H1 (cell line): Measurements from ENCODE around the gene SELENOO. TPM values are rescaled to one million over a fixed set of nuclear protein-coding genes. Genes with fewer than 3 reads are reported as not detected.

Experiments
- CTCF ChIA-PET: fragments of 300-600 bp; sonication (Branson Sonifier 250); formaldehyde crosslinking; loops from one replicate; lab custom pipeline; 2021; ENCODE audit not compliant: partially characterized antibody; lab: Charles Lee
- POLR2A ChIA-PET: fragments of 300-600 bp; sonication (Branson Sonifier 250); formaldehyde crosslinking; loops from one replicate; lab custom pipeline; 2021; ENCODE audit warnings: inconsistent platforms; ENCODE audit not compliant: partially characterized antibody; lab: Charles Lee
- DNase-seq, 2 experiments: peaks; one replicate each; pipeline versions ENCODE4 v3.0.0 to v3.0.0-alpha.2; 2010 to 2022; ENCODE audit warnings: low spot score in 2 of 2, low read depth in 1 of 2, mixed read lengths in 1 of 2
- FAIRE-seq: peaks from 2 replicates; lab custom pipeline; 2011; peaks lifted over from hg19 to GRCh38; lab: Jason Lieb, UNC
- H2AFZ ChIP-seq: 2 replicates; pipeline ENCODE4 v1.8.1; 2012; ENCODE audit warnings: low read length, inconsistent platforms
- H2AK5ac ChIP-seq: 2 replicates; pipeline ENCODE4 v1.6.1; 2013; ENCODE audit warnings: low read depth, low read length
- H2BK120ac ChIP-seq: replicated peaks from 2 replicates; pipeline ENCODE3; 2013; ENCODE audit warnings: low read depth, low read length, inconsistent platforms
- H2BK12ac ChIP-seq: 2 replicates; pipeline ENCODE4 v1.6.1; 2013; ENCODE audit warnings: low read depth, low read length
- H2BK15ac ChIP-seq: 2 replicates; pipeline ENCODE4 v1.6.1; 2013; ENCODE audit warnings: low read length
- H2BK20ac ChIP-seq: 2 replicates; pipeline ENCODE4 v1.6.1; 2013; ENCODE audit warnings: low read length
- H2BK5ac ChIP-seq: 2 replicates; pipeline ENCODE4 v1.6.1; 2013; ENCODE audit warnings: low read depth, low read length
- H3K14ac ChIP-seq: 2 replicates; pipeline ENCODE4 v1.6.1; 2013; ENCODE audit warnings: inconsistent platforms; ENCODE audit not compliant: insufficient read length
- H3K18ac ChIP-seq: 2 replicates; pipeline ENCODE4 v1.6.1; 2013; ENCODE audit warnings: low read length; ENCODE audit errors: extremely low read depth
- H3K23ac ChIP-seq: 2 replicates; pipeline ENCODE4 v1.6.1; 2013; ENCODE audit warnings: inconsistent platforms; ENCODE audit not compliant: insufficient read length
- H3K23me2 ChIP-seq: 2 replicates; pipeline ENCODE4 v1.6.1; 2013; ENCODE audit warnings: low read depth, low read length
- H3K27ac ChIP-seq: 2 replicates; pipeline ENCODE4 v1.6.1; 2011; ENCODE audit warnings: low read depth, low read length, inconsistent platforms
- H3K27me3 ChIP-seq, 4 experiments: replicated peaks in 1 of 4; 1 replicate in 1 of 4; 2 replicates in 3 of 4; pipeline versions ENCODE4 v1.6.1 to v1.8.1; 2011 to 2013; ENCODE audit warnings: low read length in 3 of 4, mild to moderate bottlenecking in 3 of 4, inconsistent platforms in 2 of 4, mixed read lengths in 2 of 4, moderate library complexity in 1 of 4; ENCODE audit not compliant: control insufficient read depth in 3 of 4, insufficient read depth in 3 of 4; ENCODE audit errors: extremely low read depth in 1 of 4
- H3K36me3 ChIP-seq, 4 experiments: 2 replicates each; pipeline versions ENCODE4 v1.6.1 to v1.8.1; 2011 to 2013; ENCODE audit warnings: mild to moderate bottlenecking in 4 of 4, low read length in 3 of 4, moderate library complexity in 2 of 4, control low read depth in 1 of 4, inconsistent platforms in 1 of 4; ENCODE audit not compliant: insufficient read depth in 4 of 4, control insufficient read depth in 2 of 4
- H3K4ac ChIP-seq: replicated peaks from 2 replicates; pipeline ENCODE3; 2013; ENCODE audit warnings: low read length, low read depth, mixed read lengths, inconsistent platforms; ENCODE audit not compliant: insufficient read length
- H3K4me1 ChIP-seq, 4 experiments: replicated peaks in 1 of 4; 1 replicate in 1 of 4; 2 replicates in 3 of 4; pipeline versions ENCODE4 v1.6.1 to v1.8.1; 2011 to 2013; ENCODE audit warnings: low read length in 3 of 4, inconsistent platforms in 2 of 4, mixed read lengths in 1 of 4; ENCODE audit not compliant: insufficient read depth in 4 of 4, control insufficient read depth in 3 of 4
- H3K4me2 ChIP-seq, 2 experiments: 2 replicates each; pipeline versions ENCODE4 v1.6.1 to v1.8.1; 2011 to 2013; ENCODE audit warnings: low read depth in 2 of 2, low read length in 2 of 2, control low read depth in 1 of 2, inconsistent platforms in 1 of 2, mild to moderate bottlenecking in 1 of 2; ENCODE audit not compliant: insufficient read depth in 1 of 2
- H3K4me3 ChIP-seq, 4 experiments: fragments of 200-600, 300-600 bp in 1 of 4; sonication (generic), shearing (Covaris generic), sonication (Bioruptor Twin) in 1 of 4; 2 replicates each; pipeline versions ENCODE4 v1.5.1 to v1.8.1; 2011 to 2016; ENCODE audit warnings: low read length in 4 of 4, low read depth in 3 of 4, control low read depth in 2 of 4, inconsistent platforms in 2 of 4, mild to moderate bottlenecking in 2 of 4, mixed read lengths in 1 of 4, moderate library complexity in 1 of 4; ENCODE audit not compliant: insufficient read depth in 2 of 4; ENCODE audit errors: extremely low read depth in 1 of 4
- H3K56ac ChIP-seq: replicated peaks from 2 replicates; pipeline ENCODE3; 2013; ENCODE audit warnings: low read depth, mild to moderate bottlenecking, mixed read lengths, low read length, inconsistent platforms; ENCODE audit not compliant: insufficient read length
- H3K79me1 ChIP-seq: 2 replicates; pipeline ENCODE4 v1.6.1; 2013; ENCODE audit warnings: low read depth, low read length, control low read depth
- H3K79me2 ChIP-seq, 2 experiments: 2 replicates each; pipeline versions ENCODE4 v1.6.1 to v1.8.1; 2012 to 2013; ENCODE audit warnings: low read length in 2 of 2, mild to moderate bottlenecking in 2 of 2, inconsistent platforms in 1 of 2; ENCODE audit not compliant: insufficient read depth in 2 of 2, control insufficient read depth in 1 of 2
- H3K9ac ChIP-seq, 4 experiments: replicated peaks in 1 of 4; 1 replicate in 1 of 4; 2 replicates in 3 of 4; pipeline versions ENCODE4 v1.6.1 to v1.8.1; 2011 to 2013; ENCODE audit warnings: low read depth in 3 of 4, low read length in 3 of 4, control low read depth in 2 of 4, mild to moderate bottlenecking in 2 of 4, moderate library complexity in 2 of 4, inconsistent platforms in 1 of 4; ENCODE audit errors: extremely low read depth in 1 of 4
- H3K9me3 ChIP-seq, 2 experiments: 2 replicates each; pipeline versions ENCODE4 v1.6.1 to v1.8.1; 2012 to 2013; ENCODE audit warnings: mild to moderate bottlenecking in 2 of 2, moderate library complexity in 2 of 2, control low read depth in 1 of 2, inconsistent platforms in 1 of 2, low read depth in 1 of 2, low read length in 1 of 2, mixed read lengths in 1 of 2; ENCODE audit not compliant: insufficient read depth in 2 of 2
- H4K20me1 ChIP-seq, 2 experiments: replicated peaks in 1 of 2; 2 replicates each; pipeline versions ENCODE3 to v1.8.1; 2011 to 2013; ENCODE audit warnings: inconsistent platforms in 2 of 2, low read length in 2 of 2, mild to moderate bottlenecking in 1 of 2; ENCODE audit not compliant: insufficient read depth in 2 of 2, control insufficient read depth in 1 of 2
- H4K5ac ChIP-seq: 2 replicates; pipeline ENCODE4 v1.6.1; 2013; ENCODE audit warnings: low read length, low read depth, mixed read lengths, inconsistent platforms; ENCODE audit not compliant: insufficient read length
- H4K8ac ChIP-seq: 2 replicates; pipeline ENCODE4 v1.8.0; 2013; ENCODE audit warnings: mild to moderate bottlenecking, moderate library complexity, low read length, inconsistent platforms; ENCODE audit not compliant: insufficient read depth; ENCODE audit errors: extremely low read depth
- H4K91ac ChIP-seq: replicated peaks from 2 replicates; pipeline ENCODE3; 2013; ENCODE audit warnings: low read length, mixed read lengths, inconsistent platforms; ENCODE audit not compliant: insufficient read length
- CBX5 ChIP-seq: fragments of 300-800, 300-1000 bp; sonication (generic); IDR thresholded peaks from 2 replicates; pipeline ENCODE4 v1.7.1; 2016; ENCODE audit warnings: antibody characterized with exemption, low read length, low read depth
- E2F6 ChIP-seq: IDR thresholded peaks from 2 replicates; pipeline ENCODE4 v1.6.1; 2012; ENCODE audit warnings: inconsistent platforms
- EGR1 ChIP-seq: IDR thresholded peaks from 2 replicates; pipeline ENCODE4 v1.6.1; 2011; ENCODE audit warnings: low read depth, low read length, borderline replicate concordance
- GTF2F1 ChIP-seq: IDR thresholded peaks from 2 replicates; pipeline ENCODE4 v1.6.1; 2012; ENCODE audit warnings: low read depth, low read length, improper control_type of control experiment, borderline replicate concordance
- HDAC6 ChIP-seq: IDR thresholded peaks from one replicate; pipeline ENCODE4 v1.7.1; 2012; ENCODE audit warnings: low read depth, mild to moderate bottlenecking, inconsistent platforms, low read length, moderate library complexity
- JUN ChIP-seq: IDR thresholded peaks from 2 replicates; pipeline ENCODE4 v1.6.1; 2011; ENCODE audit warnings: low read depth, mild to moderate bottlenecking, improper control_type of control experiment, low read length
- KDM1A ChIP-seq: fragments of 200-600, 300-600 bp; sonication (generic); IDR thresholded peaks from 2 replicates; pipeline ENCODE4 v1.7.1; 2016; ENCODE audit warnings: mild to moderate bottlenecking, low read length, borderline replicate concordance
- KDM4A ChIP-seq: IDR thresholded peaks from one replicate; pipeline ENCODE4 v1.7.1; 2012; ENCODE audit warnings: low read depth, mild to moderate bottlenecking, moderate library complexity, low read length, inconsistent platforms; ENCODE audit not compliant: severe bottlenecking
- NRF1 ChIP-seq: IDR thresholded peaks from 2 replicates; pipeline ENCODE4 v1.6.1; 2011; ENCODE audit warnings: mild to moderate bottlenecking, low read depth, low read length, improper control_type of control experiment
- RBBP5 ChIP-seq: IDR thresholded peaks from 2 replicates; pipeline ENCODE4 v1.7.1; 2012; ENCODE audit warnings: low read depth, mild to moderate bottlenecking, inconsistent platforms, low read length, moderate library complexity, borderline replicate concordance
- SIRT6 ChIP-seq: IDR thresholded peaks from one replicate; pipeline ENCODE4 v1.7.1; 2012; ENCODE audit warnings: low read length, inconsistent platforms
- SP4 ChIP-seq: IDR thresholded peaks from 2 replicates; pipeline ENCODE4 v1.6.1; 2012; ENCODE audit warnings: low read length, inconsistent platforms
- SUZ12 ChIP-seq: fragments of 200-600 bp; sonication (generic); IDR thresholded peaks from 2 replicates; pipeline ENCODE4 v1.6.1; 2012; ENCODE audit warnings: mild to moderate bottlenecking, inconsistent platforms, low read length, moderate library complexity, mixed read lengths
- WGBS, 2 experiments: shearing (Covaris generic) in 1 of 2; methylation state at CpG; one replicate each; pipeline versions ENCODE4 v1.1.6 to v1.1.7; 2013 to 2015; ENCODE audit warnings: low lambda C conversion rate in 2 of 2, mixed read lengths in 2 of 2, inconsistent platforms in 1 of 2, low coverage in 1 of 2, missing lambda C conversion rate in 1 of 2; ENCODE audit not compliant: insufficient replicate concordance in 2 of 2, insufficient coverage in 1 of 2, insufficient read length in 1 of 2; ENCODE audit errors: extremely low coverage in 1 of 2, missing lambda C conversion rate in 1 of 2; 5-methylcytosine and 5-hydroxymethylcytosine counted together
- polyA plus RNA-seq, 7 experiments: library from polyadenylated mRNA; depleted of rRNA in 3 of 7; stranded (reverse) in 5 of 7; unstranded in 2 of 7; fragments of >200 nt in 5 of 7; fragments of 200-250 nt in 2 of 7; gene quantifications; 1 replicate in 5 of 7; 2 replicates in 1 of 7; 4 replicates in 1 of 7; pipeline versions ENCODE4 v1.2.1 to v1.2.3, GENCODE V29; 2011 to 2013; ENCODE audit warnings: missing spikeins in 2 of 7, mixed read lengths in 2 of 7
- total RNA-seq: library from RNA; stranded (reverse); fragmentation: NEBNext Ultra II Directional; extraction: Animal tissue kit (Norgen Biotek cat#: 25700); gene quantifications from 2 replicates; pipeline ENCODE4 v1.2.1, GENCODE V29; 2021

Gene SELENOO
- total and polyA plus RNA-seq, 2 of the 8 experiments (the other 6 are each of a cell fraction or from before 2014, with no cell fraction given), result 18.6 to 25.1 TPM

- CTCF ChIA-PET, result interaction anchor here (1.1 to 4.7 kb wide), 6 partner anchors 13 to 77 kb away, joined by 4 to 30 read pairs (median 6); partner anchors contain the start of gene HDAC10
- no peak overlapping the region for H2AK5ac ChIP-seq
- no peak for TF ChIP-seq NRF1
- no peak for TF ChIP-seq SIRT6
- no peak for TF ChIP-seq KDM1A
- no peak for TF ChIP-seq EGR1
- TF ChIP-seq GTF2F1, result no peak
- no peak for TF ChIP-seq SUZ12
- no peak for TF ChIP-seq E2F6
- no peak for TF ChIP-seq JUN
- TF ChIP-seq CBX5, result no peak
- TF ChIP-seq SP4, result no peak
- no peak for TF ChIP-seq HDAC6
- TF ChIP-seq KDM4A, result no peak
- TF ChIP-seq RBBP5, result no peak
These were observed 64.3 kb downstream of the SELENOO start for GRCh38 chr22:50264946-50265669.

More at GRCh38 chr22:50264946-50265669, 64.3 kb downstream of the SELENOO start:
- Histone ChIP-seq H3K18ac (no peak overlapping the region), H3K27me3 (peaks cover 20 to 54% (median 44%) of the 10 kb centered on the region in 4 experiments; a peak in 6 of 7 replicates), H2BK5ac (no peak overlapping the region), H4K91ac (no peak overlapping the region), H3K9ac (no peak overlapping the region), H2AFZ (no peak overlapping the region), H3K4me1 (peaks cover 0 to 20% (median 13%) of the 10 kb centered on the region in 4 experiments; a peak in 6 of 7 replicates), H4K8ac (no peak overlapping the region), H3K4me3 (no peak overlapping the region), H3K79me1 (no peaks in the 10 kb centered on the region), H3K36me3 (no peaks in the 10 kb centered on the region), H3K14ac (no peak overlapping the region), H2BK20ac (no peak overlapping the region), H3K27ac (no peak overlapping the region), H3K79me2 (no peaks in the 10 kb centered on the region), H3K23ac (no peak overlapping the region), H4K5ac (no peak overlapping the region), H3K4ac (no peak overlapping the region), H3K4me2 (no peak overlapping the region), H3K9me3 (peaks cover 0 to 10% of the 10 kb centered on the region in 2 experiments; a peak in 1 of 4 replicates), H2BK15ac (no peak overlapping the region), H4K20me1 (peaks cover 1 to 2% of the 10 kb centered on the region in 2 experiments), H2BK120ac (no peak overlapping the region), H3K23me2 (peaks cover 7% of the 10 kb centered on the region; the same call in 1 of the 2 replicates), H2BK12ac (no peak overlapping the region), H3K56ac (no peak overlapping the region)
- 96% methylated on average over 13 of the region's 15 CpGs; no CpG with 5 or more reads in 1 of the 2 experiments for WGBS, 2 experiments
- DNase-seq (no peak), FAIRE-seq (no peak)
- POLR2A ChIA-PET, result no interaction called here
